ENCODE data around the gene MAN2A1. TPM values are rescaled to one million over a fixed set of nuclear protein-coding genes. Genes with fewer than 3 reads are reported as not detected.

The MAN2A1 gene
- total RNA-seq, 2 donors from 2014 or later, result 60.7 to 62.1 TPM

DNA sequence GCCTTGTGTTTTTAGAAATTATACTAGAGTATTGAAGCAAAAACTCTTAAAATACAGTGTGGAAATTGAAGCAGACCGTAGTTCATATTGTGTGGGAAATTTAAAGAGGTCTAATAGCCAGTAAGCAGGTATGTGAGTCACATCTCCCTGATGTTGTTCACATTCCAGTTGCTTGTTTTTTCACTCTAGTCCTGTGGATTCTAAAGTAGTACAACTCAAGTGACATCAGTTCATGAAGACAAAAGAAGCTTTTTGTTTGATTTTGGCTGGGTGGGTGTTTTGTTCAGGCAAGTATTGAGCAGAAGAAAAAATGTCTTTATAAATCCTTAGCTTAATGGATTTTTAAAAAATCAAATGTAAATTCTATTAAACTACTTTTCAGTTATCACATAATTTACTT is 216.2 kb downstream of the MAN2A1 start:
- no peak overlapping the region for H3K27ac Mint-ChIP-seq
- TF ChIP-seq CTCF (conservative IDR thresholded peaks at IDR 0.05), result no peak
- H3K9me3 ChIP-seq (ENCODE audit: control insufficient read depth, low read length), result no peaks in the 10 kb centered on the region

DNA sequence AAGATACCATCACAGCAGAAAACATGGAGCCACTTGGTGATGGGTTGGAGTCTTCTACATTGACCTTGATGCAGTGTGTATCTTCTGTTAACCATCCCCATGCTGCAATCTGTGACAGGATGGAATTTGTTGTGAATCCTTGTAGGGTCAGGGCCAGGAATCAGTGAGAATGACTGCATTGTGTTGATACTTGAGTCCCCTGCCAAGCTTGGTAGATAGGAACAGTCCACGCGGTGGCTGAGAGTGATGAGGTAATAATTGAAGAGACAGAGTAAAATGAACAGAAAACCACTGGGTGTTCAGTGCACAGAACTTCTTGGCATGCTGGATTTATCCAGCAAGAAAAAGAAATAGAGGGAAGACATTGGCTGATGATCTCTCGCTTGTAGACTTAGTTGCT is 217.5 kb downstream of the MAN2A1 start:
- Mint-ChIP-seq H3K4me3 (no peak overlapping the region), H3K27me3 (ENCODE audit: insufficient read depth) (peaks cover 11% of the 10 kb centered on the region)
- DNase-seq, result no peak

More for the DNA sequence above, 216.2 kb downstream of the MAN2A1 start:
- Histone ChIP-seq H3K36me3 (ENCODE audit: control insufficient read depth, insufficient read depth, low read length) (no peaks in the 10 kb centered on the region), H3K27ac (ENCODE audit: low read depth, low read length) (no peak overlapping the region), H3K27me3 (ENCODE audit: control insufficient read depth, insufficient read depth, low read length, poor library complexity, severe bottlenecking) (peaks cover 35% of the 10 kb centered on the region), H3K9ac (ENCODE audit: extremely low read depth, low read length, poor library complexity, severe bottlenecking) (no peak overlapping the region), H3K4me1 (ENCODE audit: control insufficient read depth, insufficient read depth, low read length) (no peaks in the 10 kb centered on the region), H3K4me3 (ENCODE audit: low read length) (no peak overlapping the region)
- Mint-ChIP-seq H3K9me3 (no peaks in the 10 kb centered on the region), H3K36me3 (ENCODE audit: low read depth) (no peaks in the 10 kb centered on the region), H3K4me3 (no peak overlapping the region), H3K4me1 (no peaks in the 10 kb centered on the region), H3K27me3 (ENCODE audit: insufficient read depth) (peaks cover 5% of the 10 kb centered on the region)
- 80 to 92% methylated on average over 1 of the region's 1 CpG for WGBS, 2 experiments (ENCODE audit: insufficient coverage in 1 of 2, insufficient read length in 1 of 2)
- no peak for DNase-seq

DNA sequence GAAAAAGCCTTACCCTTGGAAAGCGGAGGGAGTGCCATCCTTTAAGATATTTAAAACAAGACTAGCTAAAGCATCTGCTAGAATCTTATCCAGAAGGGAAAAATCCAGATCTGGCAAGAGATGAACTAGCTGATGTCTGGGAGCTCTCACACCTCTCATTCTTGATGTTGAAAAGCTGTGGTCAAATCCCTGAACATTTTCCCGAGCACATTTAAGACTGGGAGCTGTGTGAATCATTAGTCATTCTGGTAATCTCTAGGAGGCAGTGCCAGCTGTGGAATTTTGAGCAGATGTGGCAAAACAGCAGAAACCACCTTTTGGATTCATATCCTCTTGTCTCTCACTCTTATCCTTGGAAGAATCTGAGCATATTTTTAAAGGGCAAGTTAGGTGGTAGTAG is 218.0 kb downstream of the MAN2A1 start:
- Mint-ChIP-seq H3K9me3 (no peaks in the 10 kb centered on the region), H3K36me3 (ENCODE audit: low read depth) (no peaks in the 10 kb centered on the region), H3K4me1 (no peaks in the 10 kb centered on the region), H3K27me3 (ENCODE audit: insufficient read depth) (peaks cover 16% of the 10 kb centered on the region), H3K4me3 (no peak overlapping the region), H3K27ac (no peak overlapping the region)
- no peak overlapping the region for H3K27ac ChIP-seq (ENCODE audit: low read depth, low read length)
- H3K27me3 ChIP-seq (ENCODE audit: control insufficient read depth, insufficient read depth, low read length, poor library complexity, severe bottlenecking), result peaks cover 53% of the 10 kb centered on the region
- no peak overlapping the region for H3K4me3 ChIP-seq (ENCODE audit: low read length)
- H3K4me1 ChIP-seq (ENCODE audit: control insufficient read depth, insufficient read depth, low read length), result no peaks in the 10 kb centered on the region
- DNase-seq, result no peak
- no peaks in the 10 kb centered on the region for H3K36me3 ChIP-seq (ENCODE audit: control insufficient read depth, insufficient read depth, low read length)
- H3K9me3 ChIP-seq (ENCODE audit: control insufficient read depth, low read length), result no peaks in the 10 kb centered on the region
- H3K9ac ChIP-seq (ENCODE audit: extremely low read depth, low read length, poor library complexity, severe bottlenecking), result no peak overlapping the region
- WGBS, 2 experiments (ENCODE audit: insufficient coverage in 1 of 2, insufficient read length in 1 of 2), result 92 to 100% methylated on average over 1 to 2 of the region's 2 CpGs
- TF ChIP-seq CTCF (conservative IDR thresholded peaks at IDR 0.05), result no peak

More for the DNA sequence above, 217.5 kb downstream of the MAN2A1 start:
- no peak for TF ChIP-seq CTCF (conservative IDR thresholded peaks at IDR 0.05)
- Mint-ChIP-seq H3K4me1 (no peaks in the 10 kb centered on the region), H3K36me3 (ENCODE audit: low read depth) (no peaks in the 10 kb centered on the region), H3K27ac (no peak overlapping the region), H3K9me3 (no peaks in the 10 kb centered on the region)
- H3K9ac ChIP-seq (ENCODE audit: extremely low read depth, low read length, poor library complexity, severe bottlenecking), result no peak overlapping the region
- peaks cover 48% of the 10 kb centered on the region for H3K27me3 ChIP-seq (ENCODE audit: control insufficient read depth, insufficient read depth, low read length, poor library complexity, severe bottlenecking)
- H3K9me3 ChIP-seq (ENCODE audit: control insufficient read depth, low read length), result no peaks in the 10 kb centered on the region
- H3K36me3 ChIP-seq (ENCODE audit: control insufficient read depth, insufficient read depth, low read length), result no peaks in the 10 kb centered on the region
- no peaks in the 10 kb centered on the region for H3K4me1 ChIP-seq (ENCODE audit: control insufficient read depth, insufficient read depth, low read length)
- H3K4me3 ChIP-seq (ENCODE audit: low read length), result no peak overlapping the region
- no peak overlapping the region for H3K27ac ChIP-seq (ENCODE audit: low read depth, low read length)
- 90 to 100% methylated on average over 3 of the region's 3 CpGs for WGBS, 2 experiments (ENCODE audit: insufficient coverage in 1 of 2, insufficient read length in 1 of 2)
